SK-N-SH (cell line): ENCODE results near the gene ISL2. TPM values are rescaled to one million over a fixed set of nuclear protein-coding genes. Genes with fewer than 3 reads are reported as not detected.

Experiments
- CTCF ChIA-PET: fragments of 300-600, 350-600 bp; formaldehyde crosslinking; extraction: SDS; loops from one replicate; lab custom pipeline; 2021; lab: Yijun Ruan, JAX
- POLR2A ChIA-PET: fragments of 350-600 bp; sonication (Branson Sonifier 250); formaldehyde crosslinking; extraction: SDS; loops from one replicate; lab custom pipeline; 2020; ENCODE audit warnings: antibody characterized with exemption, inconsistent platforms; lab: Yijun Ruan, JAX
- DNase-seq: peaks from one replicate; pipeline ENCODE4 v3.0.0; 2012
- H2AFZ ChIP-seq: fragments of 200-600 bp; sonication (generic); 2 replicates; pipeline ENCODE4 v1.8.1; 2016; ENCODE audit warnings: antibody characterized with exemption, mild to moderate bottlenecking, low read depth
- H3F3A ChIP-seq: fragments of 200-600 bp; sonication (generic); replicated peaks from 2 replicates; pipeline ENCODE3; 2016; ENCODE audit warnings: antibody characterized with exemption, mild to moderate bottlenecking; ENCODE audit not compliant: insufficient read depth
- H3K27ac ChIP-seq, 2 experiments: fragments of 200-500 bp in 1 of 2; fragments of 200-600 bp in 1 of 2; sonication (Bioruptor generic) in 1 of 2; sonication (generic), shearing (Covaris generic) in 1 of 2; 2 replicates each; pipeline versions ENCODE4 v1.5.1 to v1.6.1; 2014 to 2016; ENCODE audit warnings: low read depth in 2 of 2, inconsistent platforms in 1 of 2, low read length in 1 of 2, mild to moderate bottlenecking in 1 of 2, mixed read lengths in 1 of 2
- H3K27me3 ChIP-seq: fragments of 200-600 bp; sonication (generic), shearing (Covaris generic); 2 replicates; pipeline ENCODE4 v1.6.1; 2016; ENCODE audit warnings: mixed run types; ENCODE audit not compliant: insufficient read depth
- H3K36me3 ChIP-seq, 2 experiments: fragments of 200-500 bp in 1 of 2; fragments of 200-600 bp in 1 of 2; sonication (Bioruptor generic) in 1 of 2; sonication (generic) in 1 of 2; replicated peaks in 1 of 2; 2 replicates each; pipeline versions ENCODE3 to v1.5.1; 2014 to 2016; ENCODE audit warnings: low read length in 1 of 2, mild to moderate bottlenecking in 1 of 2; ENCODE audit not compliant: insufficient read depth in 2 of 2, control insufficient read depth in 1 of 2
- H3K4me1 ChIP-seq, 2 experiments: fragments of 200-500 bp in 1 of 2; fragments of 200-600 bp in 1 of 2; sonication (Bioruptor generic) in 1 of 2; sonication (generic), shearing (Covaris generic) in 1 of 2; 2 replicates each; pipeline versions ENCODE4 v1.5.1 to v1.6.1; 2014 to 2016; ENCODE audit warnings: low read depth in 1 of 2, low read length in 1 of 2, mixed run types in 1 of 2; ENCODE audit not compliant: insufficient read depth in 2 of 2, control insufficient read depth in 1 of 2
- H3K4me2 ChIP-seq: fragments of 200-600 bp; sonication (generic), shearing (Covaris generic); 2 replicates; pipeline ENCODE4 v1.6.1; 2017; ENCODE audit warnings: mixed run types
- H3K4me3 ChIP-seq, 2 experiments: fragments of 200-500 bp in 1 of 2; fragments of 200-600 bp in 1 of 2; sonication (Bioruptor generic) in 1 of 2; sonication (generic), shearing (Covaris generic) in 1 of 2; 2 replicates each; pipeline versions ENCODE4 v1.5.1 to v1.8.1; 2014 to 2016; ENCODE audit warnings: low read depth in 2 of 2, inconsistent platforms in 1 of 2, low read length in 1 of 2, mild to moderate bottlenecking in 1 of 2, mixed read lengths in 1 of 2, moderate library complexity in 1 of 2
- H3K79me2 ChIP-seq: fragments of 200-600 bp; sonication (generic); 2 replicates; pipeline ENCODE4 v1.8.1; 2017; ENCODE audit warnings: mild to moderate bottlenecking; ENCODE audit not compliant: insufficient read depth
- H3K9ac ChIP-seq: fragments of 200-600 bp; sonication (generic); 2 replicates; pipeline ENCODE4 v1.6.1; 2017; ENCODE audit warnings: mixed run types
- H3K9me2 ChIP-seq: fragments of 200-600 bp; sonication (generic); 2 replicates; pipeline ENCODE4 v1.6.1; 2017; ENCODE audit warnings: mixed run types
- H3K9me3 ChIP-seq: fragments of 200-600 bp; sonication (generic); 2 replicates; pipeline ENCODE4 v1.6.1; 2017; ENCODE audit warnings: mixed run types, mild to moderate bottlenecking, moderate library complexity
- H4K20me1 ChIP-seq: fragments of 200-600 bp; sonication (generic); 2 replicates; pipeline ENCODE4 v1.6.1; 2017; ENCODE audit warnings: mild to moderate bottlenecking, mixed run types; ENCODE audit not compliant: insufficient read depth
- ELF1 ChIP-seq: IDR thresholded peaks from 2 replicates; pipeline ENCODE4 v1.4.0; 2012
- EZH2phosphoT487 ChIP-seq: fragments of 200-600 bp; sonication (generic); IDR thresholded peaks from 2 replicates; pipeline ENCODE4 v1.6.1; 2017; ENCODE audit warnings: low read depth, mixed run types, mild to moderate bottlenecking, antibody characterized with exemption, moderate library complexity, borderline replicate concordance
- FOSL2 ChIP-seq: IDR thresholded peaks from 2 replicates; pipeline ENCODE4 v1.4.0; 2012; ENCODE audit warnings: low read depth, mild to moderate bottlenecking, moderate library complexity, borderline replicate concordance
- FOXJ3 ChIP-seq: sonication (generic); formaldehyde crosslinking; IDR thresholded peaks from 2 replicates; pipeline ENCODE4 v1.5.1; 2020; ENCODE audit warnings: mild to moderate bottlenecking, missing genetic modification reagents
- IRF3 ChIP-seq: fragments of 150-350 bp; IDR thresholded peaks from 2 replicates; pipeline ENCODE4 v1.6.1; 2016; ENCODE audit warnings: mild to moderate bottlenecking, low read depth, low read length
- MAX ChIP-seq: IDR thresholded peaks from 2 replicates; pipeline ENCODE4 v1.4.0; 2012; ENCODE audit warnings: low read depth
- MEF2A ChIP-seq: IDR thresholded peaks from 2 replicates; pipeline ENCODE4 v1.4.0; 2012; ENCODE audit warnings: low read depth, borderline replicate concordance
- NFIC ChIP-seq: IDR thresholded peaks from 2 replicates; pipeline ENCODE4 v1.4.0; 2012; ENCODE audit warnings: borderline replicate concordance
- PBX3 ChIP-seq: IDR thresholded peaks from 2 replicates; pipeline ENCODE4; 2012
- RAD21 ChIP-seq: IDR thresholded peaks from 2 replicates; pipeline ENCODE4 v1.6.1; 2012; ENCODE audit warnings: mild to moderate bottlenecking, low read length
- REST ChIP-seq: IDR thresholded peaks from 2 replicates; pipeline ENCODE4 v1.6.1; 2012; ENCODE audit warnings: mild to moderate bottlenecking, low read depth, low read length, moderate library complexity
- RFX5 ChIP-seq: IDR thresholded peaks from 2 replicates; pipeline ENCODE4 v1.6.1; 2012; ENCODE audit warnings: mild to moderate bottlenecking, improper control_type of control experiment, low read length
- SIN3A ChIP-seq: IDR thresholded peaks from 2 replicates; pipeline ENCODE4 v1.6.1; 2012; ENCODE audit warnings: low read depth, mild to moderate bottlenecking, low read length, moderate library complexity, borderline replicate concordance
- SMC3 ChIP-seq: IDR thresholded peaks from 2 replicates; pipeline ENCODE4 v1.6.1; 2012; ENCODE audit warnings: low read depth, low read length, improper control_type of control experiment
- TCF12 ChIP-seq: IDR thresholded peaks from 2 replicates; pipeline ENCODE4 v1.4.0; 2012
- TEAD4 ChIP-seq: IDR thresholded peaks from 2 replicates; pipeline ENCODE4 v1.4.0; 2012; ENCODE audit warnings: mild to moderate bottlenecking, borderline replicate concordance; ENCODE audit not compliant: insufficient read depth
- USF2 ChIP-seq: fragments of 150-350 bp; IDR thresholded peaks from 2 replicates; pipeline ENCODE4 v1.6.1; 2017; ENCODE audit warnings: antibody characterized with exemption, low read length, low read depth, borderline replicate concordance
- YY1 ChIP-seq: IDR thresholded peaks from 2 replicates; pipeline ENCODE4 v1.4.0; 2012; ENCODE audit warnings: low read depth, mild to moderate bottlenecking
- ZBTB33 ChIP-seq: IDR thresholded peaks from 2 replicates; pipeline ENCODE4 v1.4.0; 2012; ENCODE audit warnings: low read depth, borderline replicate concordance
- WGBS: methylation state at CpG from one replicate; pipeline ENCODE4 v1.1.6; 2017; ENCODE audit warnings: low lambda C conversion rate; 5-methylcytosine and 5-hydroxymethylcytosine counted together
- polyA plus RNA-seq, 3 experiments: library from polyadenylated mRNA; depleted of rRNA; stranded (reverse); fragments of >200 nt; gene quantifications; 2 replicates each; pipeline ENCODE4 v1.2.3, GENCODE V29; 2012

The ISL2 gene
- polyA plus RNA-seq, 1 of the 3 experiments (the other 2 are of a cell fraction): 6.0 TPM

- H2AFZ ChIP-seq: peak overlapping the region; percentile 25; the same call in 1 of the 2 replicates
- no peaks in the 10 kb centered on the region for H3K79me2 ChIP-seq
- H3K9ac ChIP-seq: no peak overlapping the region
- WGBS: 73% methylated on average over 1 of the region's 1 CpG
- no peaks in the 10 kb centered on the region for H3K27me3 ChIP-seq
- H3K27ac ChIP-seq: peak overlapping the region; percentile 37 to 64; a peak in 3 of 4 replicates
- no peaks in the 10 kb centered on the region for H3F3A ChIP-seq
- no peaks in the 10 kb centered on the region for H3K36me3 ChIP-seq
- POLR2A ChIA-PET: interaction anchor here (0.6 kb wide), 1 partner anchor 902 kb away, joined by 3 read pairs; no protein-coding TSS in a partner anchor
- H3K4me1 ChIP-seq: peaks cover 7 to 13% of the 10 kb centered on the region in 2 experiments; a peak in 2 of 4 replicates
- peak; percentile 30; the same call in 1 of the 2 replicates for TF ChIP-seq PBX3
- no peak for TF ChIP-seq USF2
- TF ChIP-seq, all 33 proteins: peak for 1
- H3K4me2 ChIP-seq: 0 out of 2 replicates have a peak overlapping the region, but pooled peaks have one; percentile 18
- no peaks in the 10 kb centered on the region for H4K20me1 ChIP-seq
- no peaks in the 10 kb centered on the region for H3K9me2 ChIP-seq
- no peak for DNase-seq
- no peak overlapping the region for H3K4me3 ChIP-seq
- CTCF ChIA-PET: interaction anchor here (1.6 kb wide), 1 partner anchor 12 kb away, joined by 3 read pairs; no protein-coding TSS in a partner anchor
- no peaks in the 10 kb centered on the region for H3K9me3 ChIP-seq
Observed at GRCh38 chr15:76380249-76380648, 43.7 kb downstream of the ISL2 start.

GRCh38 chr15:76381366-76381765 lies 44.8 kb downstream of the ISL2 start:
- H3K4me1 ChIP-seq: peaks cover 7 to 13% of the 10 kb centered on the region in 2 experiments; a peak in 2 of 4 replicates
- H3K27me3 ChIP-seq: no peaks in the 10 kb centered on the region
- H3K4me2 ChIP-seq: no peak overlapping the region
- ChIA-PET POLR2A (no interaction called here), CTCF (interaction anchor here (1.6 kb wide), 1 partner anchor 13 kb away, joined by 3 read pairs; no protein-coding TSS in a partner anchor)
- H3K36me3 ChIP-seq: no peaks in the 10 kb centered on the region
- DNase-seq: no peak
- H4K20me1 ChIP-seq: no peaks in the 10 kb centered on the region
- H3F3A ChIP-seq: no peaks in the 10 kb centered on the region
- H3K79me2 ChIP-seq: no peaks in the 10 kb centered on the region
- H3K9me3 ChIP-seq: no peaks in the 10 kb centered on the region
- H2AFZ ChIP-seq: no peak overlapping the region
- H3K9ac ChIP-seq: no peak overlapping the region
- 95% methylated on average over 4 of the region's 4 CpGs for WGBS
- no peaks in the 10 kb centered on the region for H3K9me2 ChIP-seq
- no peak overlapping the region for H3K27ac ChIP-seq
- no peak overlapping the region for H3K4me3 ChIP-seq
- TF ChIP-seq TCF12 (no peak), FOSL2 (no peak), EZH2phosphoT487 (no peak), MEF2A (no peak), SIN3A (no peak), NFIC (no peak), RFX5 (no peak), ZBTB33 (no peak), FOXJ3 (CRISPR knock-in tag) (no peak), SMC3 (no peak), RAD21 (no peak), MAX (no peak), YY1 (no peak), REST (no peak), TEAD4 (no peak), ELF1 (no peak), IRF3 (no peak)
